IMR-90 (cell line): Measurements from ENCODE around the gene TBCK. TPM values are rescaled to one million over a fixed set of nuclear protein-coding genes. Genes with fewer than 3 reads are reported as not detected.

Experiments used
- ATAC-seq: fragments of 200-7000 bp; cut with Tn5 transposase; 2 replicates; pipeline ENCODE4 v1.9.1; 2020; ENCODE audit warnings: low read depth, mild to moderate bottlenecking, moderate library complexity
- BruUV-seq: library from RNA; stranded (reverse); fragments of 400-500 nt; replicated peaks from 2 replicates; lab custom pipeline; 2021; lab: Mats Ljungman, UMichigan
- CTCF ChIA-PET: fragments of 300-600 bp; formaldehyde crosslinking; extraction: SDS; loops from one replicate; lab custom pipeline; 2021; ENCODE audit warnings: antibody characterized with exemption; lab: Yijun Ruan, JAX
- POLR2A ChIA-PET: fragments of 300-600 bp; sonication (Branson Sonifier 250); formaldehyde crosslinking; loops from one replicate; lab custom pipeline; 2022; ENCODE audit warnings: antibody characterized with exemption; ENCODE audit not compliant: unreplicated experiment; lab: Charles Lee
- DNase-seq: peaks from one replicate; pipeline ENCODE4 v3.0.0; 2013
- H2AFZ ChIP-seq: replicated peaks from 2 replicates; pipeline ENCODE3; 2013; ENCODE audit warnings: low read length, mild to moderate bottlenecking; ENCODE audit not compliant: poor library complexity
- H2AK5ac ChIP-seq: 2 replicates; pipeline ENCODE4 v1.6.1; 2013; ENCODE audit warnings: low read depth, low read length, inconsistent platforms
- H2AK9ac ChIP-seq: replicated peaks from 2 replicates; pipeline ENCODE3; 2013; ENCODE audit warnings: mild to moderate bottlenecking, low read depth, low read length, moderate library complexity; ENCODE audit not compliant: poor library complexity
- H2BK120ac ChIP-seq: 2 replicates; pipeline ENCODE4 v1.6.1; 2013; ENCODE audit warnings: low read depth, low read length, inconsistent platforms
- H2BK15ac ChIP-seq: 3 replicates; pipeline ENCODE4 v1.6.1; 2013; ENCODE audit warnings: low read depth, low read length, inconsistent platforms
- H2BK20ac ChIP-seq: 2 replicates; pipeline ENCODE4 v1.6.1; 2013; ENCODE audit warnings: low read depth, mild to moderate bottlenecking, inconsistent platforms, low read length, moderate library complexity
- H2BK5ac ChIP-seq: 2 replicates; pipeline ENCODE4 v1.6.1; 2013; ENCODE audit warnings: mild to moderate bottlenecking, low read depth, low read length, inconsistent platforms; ENCODE audit not compliant: poor library complexity, severe bottlenecking
- H3K14ac ChIP-seq: replicated peaks from 2 replicates; pipeline ENCODE4 v1.6.1; 2013; ENCODE audit warnings: low read depth, low read length, inconsistent platforms
- H3K18ac ChIP-seq: 2 replicates; pipeline ENCODE4 v1.6.1; 2013; ENCODE audit warnings: low read depth, low read length, control low read depth
- H3K23ac ChIP-seq: 2 replicates; pipeline ENCODE4 v1.6.1; 2013; ENCODE audit warnings: low read depth, low read length, inconsistent platforms
- H3K27ac ChIP-seq: 2 replicates; pipeline ENCODE4 v1.5.1; 2013; ENCODE audit warnings: mild to moderate bottlenecking, control low read depth, low read length; ENCODE audit not compliant: insufficient read depth
- H3K27me3 ChIP-seq: 2 replicates; pipeline ENCODE4 v1.6.1; 2013; ENCODE audit warnings: low read length; ENCODE audit not compliant: control insufficient read depth, insufficient read depth
- H3K36me3 ChIP-seq: 2 replicates; pipeline ENCODE4 v1.6.1; 2013; ENCODE audit warnings: low read length, mixed read lengths; ENCODE audit not compliant: control insufficient read depth, insufficient read depth
- H3K4ac ChIP-seq: 2 replicates; pipeline ENCODE4 v1.6.1; 2013; ENCODE audit warnings: low read depth, low read length, inconsistent platforms
- H3K4me1 ChIP-seq: 2 replicates; pipeline ENCODE4 v1.6.1; 2013; ENCODE audit warnings: low read length, mixed read lengths; ENCODE audit not compliant: control insufficient read depth, insufficient read depth
- H3K4me2 ChIP-seq: 2 replicates; pipeline ENCODE4 v1.6.1; 2013; ENCODE audit warnings: low read depth, mild to moderate bottlenecking, control low read depth, low read length, moderate library complexity
- H3K4me3 ChIP-seq: 2 replicates; pipeline ENCODE4 v1.5.1; 2013; ENCODE audit warnings: low read depth, mild to moderate bottlenecking, control low read depth, low read length, moderate library complexity; ENCODE audit not compliant: insufficient read depth
- H3K56ac ChIP-seq: 2 replicates; pipeline ENCODE4 v1.6.1; 2013; ENCODE audit warnings: low read length, inconsistent platforms; ENCODE audit not compliant: insufficient read depth; ENCODE audit errors: extremely low read depth
- H3K79me1 ChIP-seq, 2 experiments: 2 replicates each; pipeline ENCODE4 v1.6.1; 2013; ENCODE audit warnings: low read length in 2 of 2, inconsistent platforms in 1 of 2, low read depth in 1 of 2
- H3K9ac ChIP-seq: 2 replicates; pipeline ENCODE4 v1.6.1; 2013; ENCODE audit warnings: low read depth, low read length, control low read depth
- H3K9me1 ChIP-seq: 2 replicates; pipeline ENCODE4 v1.6.1; 2013; ENCODE audit warnings: low read length, inconsistent platforms; ENCODE audit not compliant: insufficient read depth
- H3K9me3 ChIP-seq: 2 replicates; pipeline ENCODE4 v1.6.1; 2013; ENCODE audit warnings: low read length; ENCODE audit not compliant: control insufficient read depth, insufficient read depth
- H4K20me1 ChIP-seq: 2 replicates; pipeline ENCODE4 v1.6.1; 2013; ENCODE audit warnings: low read length, inconsistent platforms; ENCODE audit not compliant: insufficient read depth
- H4K5ac ChIP-seq: 2 replicates; pipeline ENCODE4 v1.6.1; 2013; ENCODE audit warnings: mild to moderate bottlenecking, low read depth, low read length, control low read depth
- H4K8ac ChIP-seq, 2 experiments: 2 replicates each; pipeline ENCODE4 v1.6.1; 2013; ENCODE audit warnings: low read depth in 2 of 2, low read length in 2 of 2, control low read depth in 1 of 2, inconsistent platforms in 1 of 2
- H4K91ac ChIP-seq: 2 replicates; pipeline ENCODE4 v1.6.1; 2013; ENCODE audit warnings: low read depth, low read length, inconsistent platforms; ENCODE audit not compliant: insufficient read depth
- BHLHE40 ChIP-seq: fragments of 150-350 bp; IDR thresholded peaks from 2 replicates; pipeline ENCODE4 v1.6.1; 2016; ENCODE audit warnings: mild to moderate bottlenecking, low read depth, low read length
- CEBPB ChIP-seq: IDR thresholded peaks from 2 replicates; pipeline ENCODE4 v1.6.1; 2012; ENCODE audit warnings: low read depth, low read length, improper control_type of control experiment
- CHD1 ChIP-seq: IDR thresholded peaks from 2 replicates; pipeline ENCODE4 v1.6.1; 2012; ENCODE audit warnings: low read depth, low read length, improper control_type of control experiment
- FOS ChIP-seq: fragments of 150-350 bp; IDR thresholded peaks from 2 replicates; pipeline ENCODE4 v1.6.1; 2016; ENCODE audit warnings: low read depth, low read length
- MAFK ChIP-seq: IDR thresholded peaks from 2 replicates; pipeline ENCODE4 v1.6.1; 2012; ENCODE audit warnings: low read depth, low read length, improper control_type of control experiment
- MAZ ChIP-seq: IDR thresholded peaks from 2 replicates; pipeline ENCODE4 v1.6.1; 2012; ENCODE audit warnings: low read depth, mild to moderate bottlenecking, low read length, improper control_type of control experiment, moderate library complexity, borderline replicate concordance
- NFE2L2 ChIP-seq: fragments of 150-350 bp; IDR thresholded peaks from 2 replicates; pipeline ENCODE4 v1.6.1; 2016; ENCODE audit warnings: low read depth, mild to moderate bottlenecking, low read length
- RAD21 ChIP-seq: IDR thresholded peaks from 2 replicates; pipeline ENCODE4 v1.6.1; 2012; ENCODE audit warnings: low read length, improper control_type of control experiment
- RCOR1 ChIP-seq: IDR thresholded peaks from 2 replicates; pipeline ENCODE4 v1.6.1; 2012; ENCODE audit warnings: mild to moderate bottlenecking, low read length, improper control_type of control experiment; ENCODE audit not compliant: insufficient replicate concordance
- RFX5 ChIP-seq: IDR thresholded peaks from 2 replicates; pipeline ENCODE4 v1.8.0; 2012; ENCODE audit warnings: low read depth, mild to moderate bottlenecking, low read length, moderate library complexity
- SMC3 ChIP-seq: fragments of 150-350 bp; IDR thresholded peaks from 2 replicates; pipeline ENCODE4 v1.6.1; 2016; ENCODE audit warnings: low read depth, mild to moderate bottlenecking, antibody characterized with exemption, low read length, moderate library complexity
- USF2 ChIP-seq: fragments of 150-350 bp; IDR thresholded peaks from 2 replicates; pipeline ENCODE4 v1.6.1; 2017; ENCODE audit warnings: mild to moderate bottlenecking, antibody characterized with exemption, low read length, low read depth
- WGBS, 2 experiments: methylation state at CpG; one replicate each; pipeline versions ENCODE4 v1.1.5 to v1.1.7; 2013; ENCODE audit warnings: missing lambda C conversion rate in 2 of 2; ENCODE audit not compliant: insufficient read length in 1 of 2; ENCODE audit errors: extremely low coverage in 2 of 2; 5-methylcytosine and 5-hydroxymethylcytosine counted together
- dilution Hi-C: fragments of 300-500 bp; cut with HindIII; formaldehyde crosslinking; loops from one replicate; pipeline ENCODE4 v1.14.3; 2018; ENCODE audit warnings: low sequenced_read_pairs; ENCODE audit not compliant: unreplicated experiment
- in situ Hi-C: fragments of 300-500 bp; cut with MboI; formaldehyde crosslinking; loops from 3 replicates; pipeline ENCODE4 v1.14.3; 2019; ENCODE audit warnings: low sequenced_read_pairs, inconsistent platforms, mixed read lengths
- intact Hi-C: fragments of 100-400 bp; cut with micrococcal nuclease; formaldehyde crosslinking; loops from 2 replicates; pipeline ENCODE4 v1.10.0; 2022
- polyA plus RNA-seq, 3 experiments: library from polyadenylated mRNA; depleted of rRNA; stranded (reverse); fragments of >200 nt; gene quantifications; 2 replicates each; pipeline ENCODE4 v1.2.3, GENCODE V29; 2012; ENCODE audit warnings: low replicate concordance in 1 of 3
- total RNA-seq: library from RNA; depleted of rRNA; stranded (reverse); fragments of >200 nt; gene quantifications from 2 replicates; pipeline ENCODE4 v1.2.3, GENCODE V29; 2012
- TF ChIP-seq, protein P1 (sequence below): fragments of 150-350 bp; IDR thresholded peaks from 2 replicates; pipeline ENCODE4 v1.6.1; 2016; ENCODE audit warnings: low read depth, mild to moderate bottlenecking, low read length, moderate library complexity, borderline replicate concordance

Gene TBCK
- total and polyA plus RNA-seq, 2 of the 4 experiments (the other 2 are of a cell fraction) = 10.7 to 29.9 TPM

- no peak overlapping the region for H3K14ac ChIP-seq
- no peaks in the 10 kb centered on the region for H3K36me3 ChIP-seq
- no TSS peak for BruUV-seq
- in situ Hi-C loops = no loop called here
- H3K9me3 ChIP-seq = no peaks in the 10 kb centered on the region
- no peaks in the 10 kb centered on the region for H3K27me3 ChIP-seq
- H2BK120ac ChIP-seq = no peak overlapping the region
- TF ChIP-seq, protein P1, sequence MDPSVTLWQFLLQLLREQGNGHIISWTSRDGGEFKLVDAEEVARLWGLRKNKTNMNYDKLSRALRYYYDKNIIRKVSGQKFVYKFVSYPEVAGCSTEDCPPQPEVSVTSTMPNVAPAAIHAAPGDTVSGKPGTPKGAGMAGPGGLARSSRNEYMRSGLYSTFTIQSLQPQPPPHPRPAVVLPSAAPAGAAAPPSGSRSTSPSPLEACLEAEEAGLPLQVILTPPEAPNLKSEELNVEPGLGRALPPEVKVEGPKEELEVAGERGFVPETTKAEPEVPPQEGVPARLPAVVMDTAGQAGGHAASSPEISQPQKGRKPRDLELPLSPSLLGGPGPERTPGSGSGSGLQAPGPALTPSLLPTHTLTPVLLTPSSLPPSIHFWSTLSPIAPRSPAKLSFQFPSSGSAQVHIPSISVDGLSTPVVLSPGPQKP = no peak
- no peak for TF ChIP-seq USF2
- TF ChIP-seq NFE2L2 = no peak
- TF ChIP-seq MAZ = no peak
- no peak for TF ChIP-seq RAD21
- no peak for TF ChIP-seq MAFK
- TF ChIP-seq CEBPB = no peak
- no peak for TF ChIP-seq SMC3
- TF ChIP-seq FOS = no peak
- TF ChIP-seq BHLHE40 = no peak
- no peak for TF ChIP-seq RCOR1
- TF ChIP-seq CHD1 = no peak
- TF ChIP-seq RFX5 = no peak
- H2BK15ac ChIP-seq = no peak overlapping the region
- H3K79me1 ChIP-seq = no peaks in the 10 kb centered on the region
- no peak overlapping the region for H3K27ac ChIP-seq
- no peaks in the 10 kb centered on the region for H3K4me1 ChIP-seq
- H4K20me1 ChIP-seq = no peaks in the 10 kb centered on the region
- POLR2A ChIA-PET = no interaction called here
- no CpG with 5 or more reads among the region's 4 CpGs for WGBS, 2 experiments
- H3K23ac ChIP-seq = no peak overlapping the region
- H2AK5ac ChIP-seq = no peak overlapping the region
- no peak overlapping the region for H2AFZ ChIP-seq
- intact Hi-C loops = loop anchor here (10.0 kb wide), 1 partner anchor 550 kb away; no protein-coding TSS in a partner anchor
- H2AK9ac ChIP-seq = no peak overlapping the region
- DNase-seq = peak; percentile 17
- H3K4me2 ChIP-seq = no peak overlapping the region
- no peak overlapping the region for H3K18ac ChIP-seq
- H4K8ac ChIP-seq = no peak overlapping the region
- H4K5ac ChIP-seq = no peak overlapping the region
- dilution Hi-C loops = no loop called here
- no peak overlapping the region for H2BK20ac ChIP-seq
- no peak for ATAC-seq
- CTCF ChIA-PET = interaction anchor here (0.6 kb wide), 1 partner anchor 1024 kb away, joined by 6 read pairs; no protein-coding TSS in a partner anchor
- H2BK5ac ChIP-seq = no peak overlapping the region
- no peaks in the 10 kb centered on the region for H3K9me1 ChIP-seq
- no peak overlapping the region for H3K4ac ChIP-seq
- no peak overlapping the region for H4K91ac ChIP-seq
- no peak overlapping the region for H3K4me3 ChIP-seq
- no peak overlapping the region for H3K56ac ChIP-seq
- no peak overlapping the region for H3K9ac ChIP-seq
These were observed 51.7 kb downstream of the TBCK start for GRCh38 chr4:106264331-106264728.
